Sigmoid colon (tissue), 3 donors: ENCODE data around the gene GLIS1.

ENCODE experiments used
- CTCF ChIP-seq, 4 experiments: fragments of 450-650 bp in 3 of 4; fragments of 200-600 bp in 1 of 4; IDR thresholded peaks; one replicate each; pipeline ENCODE4 v1.5.1; 2016 to 2019; ENCODE audit warnings: antibody characterized with exemption in 4 of 4, mild to moderate bottlenecking in 3 of 4, moderate library complexity in 2 of 4
- POLR2A ChIP-seq, 2 donors: fragments of 450-650 bp; IDR thresholded peaks; one replicate each; pipeline ENCODE4 v1.6.1; 2016; ENCODE audit warnings: antibody characterized with exemption in 2 of 2, mild to moderate bottlenecking in 2 of 2, moderate library complexity in 2 of 2

DNA sequence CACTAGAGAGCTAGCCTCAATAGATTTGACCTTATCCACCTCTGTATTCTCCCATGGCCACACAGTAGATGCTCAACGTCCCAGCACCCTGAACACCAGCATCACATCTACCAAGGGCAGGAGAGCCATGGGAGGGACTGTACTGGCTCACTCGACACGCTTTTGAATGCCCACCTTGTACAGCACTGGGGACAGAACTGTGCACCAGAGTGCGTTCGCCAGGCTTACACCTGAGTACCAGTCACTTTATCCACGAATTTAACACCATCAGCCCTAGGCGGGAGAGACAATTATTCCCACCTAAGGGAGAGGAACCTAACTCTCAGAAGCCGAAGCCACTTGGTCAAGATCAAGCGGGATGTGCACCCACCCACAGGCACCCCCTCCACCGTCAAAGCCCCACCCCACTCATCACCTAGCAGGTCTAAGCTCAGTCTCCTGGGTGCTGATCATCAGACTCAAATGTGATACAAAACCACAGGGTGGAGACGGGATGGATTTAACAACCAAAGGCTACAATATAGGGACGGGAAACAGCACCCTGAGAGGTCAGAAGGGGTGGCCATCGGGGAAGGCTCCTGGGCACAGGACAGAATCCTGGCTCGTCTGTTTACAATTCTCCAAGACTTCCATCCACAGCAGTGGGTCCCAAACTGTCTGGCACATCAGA lies 110.5 kb downstream of the GLIS1 start:
- TF ChIP-seq CTCF (IDR thresholded peaks at IDR 0.05) (no peak), POLR2A (IDR thresholded peaks at IDR 0.05) (no peak)
